Measurements from ENCODE around the gene ELFN2.
"Not testable (repeated sequence)": the region's sequence is repeated elsewhere in the genome, so short reads cannot be mapped to it uniquely, and the experiment has no call there.

Gene ELFN2

GRCh38 chr22:37401401-37402183 is 25.7 kb downstream of the ELFN2 start:
- no peak for DNase-seq
- intact Hi-C loops (cut with DNase I): no loop called here

GRCh38 chr22:37400719-37401118 is 26.6 kb downstream of the ELFN2 start:
- intact Hi-C loops (cut with DNase I): no loop called here
- DNase-seq: no peak

GRCh38 chr22:37399457-37399856 is 27.8 kb downstream of the ELFN2 start:
- intact Hi-C loops (cut with DNase I); DNase-seq: not testable (repeated sequence)

DNA sequence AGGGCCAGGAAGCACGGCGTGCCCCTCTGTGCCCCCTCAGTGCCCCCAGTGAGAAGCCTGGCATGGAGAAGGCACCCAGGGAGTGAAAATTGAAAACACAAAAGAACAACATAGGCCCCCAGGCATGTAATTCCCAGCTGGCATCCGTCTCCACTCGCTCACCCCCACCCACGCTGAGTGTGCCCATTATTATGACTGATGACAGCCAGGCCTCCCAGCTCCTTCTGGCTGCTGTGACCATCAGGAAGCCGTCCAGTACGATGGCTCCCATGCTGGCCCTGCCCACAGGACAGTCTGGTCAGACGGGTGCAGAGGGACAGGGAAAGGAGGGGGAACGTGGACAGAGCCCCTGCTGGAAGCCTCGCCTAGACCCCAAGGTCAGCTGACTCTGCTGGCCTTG is 30.1 kb downstream of the ELFN2 start:
- no peak for DNase-seq
- intact Hi-C loops (cut with DNase I): no loop called here

- DNase-seq: no peak
- intact Hi-C loops (cut with DNase I): no loop called here
Observed at GRCh38 chr22:37396488-37397084, 30.7 kb downstream of the ELFN2 start.

GRCh38 chr22:37394341-37394740 is 32.9 kb downstream of the ELFN2 start:
- no peak for DNase-seq
- intact Hi-C loops (cut with DNase I): no loop called here

DNA sequence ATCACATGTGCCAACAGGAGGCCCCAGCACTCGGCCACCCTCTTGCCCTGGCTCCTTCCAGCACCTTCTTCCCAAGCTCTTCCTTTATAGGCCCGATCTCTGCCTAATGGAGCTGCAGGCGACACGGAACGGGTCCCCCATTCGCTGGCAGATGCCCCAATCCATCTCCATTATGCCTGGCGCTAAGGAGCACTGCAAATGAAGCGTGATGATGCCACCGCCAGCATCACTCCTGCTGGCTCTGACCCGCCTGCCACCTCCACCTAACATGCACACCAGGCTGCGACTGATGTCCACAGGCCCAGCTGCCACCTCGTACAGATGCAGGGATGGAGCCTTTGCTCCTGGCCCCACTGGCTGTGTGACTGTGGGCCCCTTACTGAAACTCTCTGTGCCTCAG is 33.5 kb downstream of the ELFN2 start:
- no peak for DNase-seq
- intact Hi-C loops (cut with DNase I): no loop called here

DNA sequence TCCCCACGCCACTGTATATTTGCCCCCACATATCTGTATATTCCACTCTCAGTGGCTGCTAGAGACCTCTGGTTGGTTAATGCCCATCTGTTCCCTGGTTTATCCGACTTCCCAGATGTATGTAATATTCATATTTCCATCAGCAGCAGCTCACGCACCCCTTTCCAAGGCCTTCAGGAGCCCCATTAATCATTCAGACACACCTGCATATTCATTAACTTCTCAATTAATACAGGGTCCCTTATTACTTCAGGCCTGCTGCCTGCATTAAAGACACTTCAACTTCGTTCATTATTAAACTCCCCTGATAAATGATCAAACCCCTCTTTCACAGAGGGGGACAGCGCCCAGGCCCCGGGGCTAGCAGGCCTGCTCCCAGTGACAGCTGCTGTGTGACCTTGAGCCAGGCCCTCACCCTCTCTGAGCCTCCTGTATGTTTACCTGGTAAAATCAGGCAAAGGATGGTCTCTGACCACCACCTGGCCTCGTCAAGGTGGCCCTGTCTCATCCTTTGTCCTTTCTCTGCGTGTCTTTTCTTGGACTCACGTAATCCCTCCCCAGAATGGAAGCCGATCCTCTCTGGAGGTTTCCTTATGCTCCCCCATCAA is 34.5 kb downstream of the ELFN2 start:
- no peak for DNase-seq
- intact Hi-C loops (cut with DNase I): no loop called here

DNA sequence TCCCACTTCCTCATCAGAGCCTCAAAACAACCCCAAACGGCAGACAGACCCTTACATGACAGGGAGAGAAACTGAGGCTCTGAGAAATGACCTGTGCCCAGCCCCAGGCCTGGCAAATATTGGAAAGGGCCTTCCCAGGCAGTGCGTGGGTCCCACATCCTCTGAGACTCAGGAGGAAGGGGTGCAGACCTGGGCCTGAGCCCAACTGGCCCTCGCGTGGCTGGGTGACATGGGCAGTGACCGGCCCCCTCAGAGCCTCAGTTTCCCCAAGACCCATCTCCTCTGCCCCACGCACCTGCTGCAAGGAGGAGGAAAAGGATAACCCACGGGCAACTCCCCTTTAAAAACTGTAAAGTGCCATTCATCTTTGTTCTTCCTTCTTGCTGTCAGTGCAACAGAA is 35.6 kb downstream of the ELFN2 start:
- no peak for DNase-seq
- intact Hi-C loops (cut with DNase I): no loop called here

GRCh38 chr22:37390075-37390474 is 37.2 kb downstream of the ELFN2 start:
- DNase-seq: no peak
- intact Hi-C loops (cut with DNase I): no loop called here

- intact Hi-C loops (cut with DNase I): no loop called here
- no peak for DNase-seq
Observed at GRCh38 chr22:37388538-37388937, 38.7 kb downstream of the ELFN2 start.

- DNase-seq: no peak
- intact Hi-C loops (cut with DNase I): no loop called here
Observed at GRCh38 chr22:37387793-37388192, 39.5 kb downstream of the ELFN2 start.

DNA sequence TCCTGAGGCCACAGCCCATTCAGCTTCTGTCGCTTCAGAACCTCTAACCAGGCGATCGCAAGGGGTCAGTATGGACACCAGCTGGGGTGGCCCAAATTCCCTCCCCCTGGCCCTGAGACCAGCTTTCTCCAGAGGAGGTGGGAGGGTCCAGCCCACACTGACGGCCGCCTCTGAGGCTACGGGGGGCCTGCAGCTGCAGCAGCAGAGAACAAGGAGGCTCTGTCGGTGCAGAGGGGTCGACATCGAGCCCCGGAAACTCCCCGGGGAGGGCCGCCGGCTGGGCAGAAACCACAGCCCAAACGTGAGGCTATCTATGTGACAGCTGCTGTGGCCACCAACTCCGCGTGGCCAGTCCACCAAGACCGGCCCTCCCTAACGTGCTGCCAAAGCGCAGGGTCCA is 40.8 kb downstream of the ELFN2 start:
- DNase-seq: peak in 13 of 42 donors; percentile 12 to 40 (median 30)
- intact Hi-C loops (cut with DNase I): no loop called here

GRCh38 chr22:37384691-37385090 is 42.6 kb downstream of the ELFN2 start:
- intact Hi-C loops (cut with DNase I): no loop called here
- no peak for DNase-seq

- intact Hi-C loops (cut with DNase I): no loop called here
- DNase-seq: peak in 1 of 42 donors; percentile 52
Observed at GRCh38 chr22:37383341-37383740, 43.9 kb downstream of the ELFN2 start.

- no peak for DNase-seq
- intact Hi-C loops (cut with DNase I): no loop called here
Observed at GRCh38 chr22:37381489-37381888, 45.8 kb downstream of the ELFN2 start.

GRCh38 chr22:37379722-37380121 is 47.6 kb downstream of the ELFN2 start:
- intact Hi-C loops (cut with DNase I): no loop called here
- DNase-seq: peak in 4 of 42 donors; percentile 30 to 49 (median 42)

GRCh38 chr22:37379085-37379484 is 48.2 kb downstream of the ELFN2 start:
- no peak for DNase-seq
- intact Hi-C loops (cut with DNase I): no loop called here

DNA sequence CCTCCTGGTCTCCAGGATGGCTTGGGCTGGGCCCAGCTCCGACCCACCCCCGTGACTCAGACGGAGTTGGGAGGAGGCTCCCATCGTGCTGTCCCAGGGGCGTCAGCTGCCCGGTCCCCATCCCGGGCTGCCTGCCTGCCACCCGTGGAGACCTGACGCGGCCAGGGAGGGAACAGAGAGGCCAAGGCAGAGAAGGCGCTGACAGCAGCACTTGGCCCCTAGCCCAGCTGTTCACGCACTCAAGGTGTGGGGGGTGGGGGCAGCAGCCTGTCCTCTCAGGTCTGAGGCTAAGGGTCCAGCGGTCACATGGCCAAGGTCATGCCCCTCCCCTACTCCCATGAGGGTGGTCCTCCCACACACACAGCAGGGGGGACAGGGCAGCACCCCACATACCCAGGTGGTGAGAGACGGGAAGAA is 48.6 kb downstream of the ELFN2 start:
- no peak for DNase-seq
- intact Hi-C loops (cut with DNase I): no loop called here

DNA sequence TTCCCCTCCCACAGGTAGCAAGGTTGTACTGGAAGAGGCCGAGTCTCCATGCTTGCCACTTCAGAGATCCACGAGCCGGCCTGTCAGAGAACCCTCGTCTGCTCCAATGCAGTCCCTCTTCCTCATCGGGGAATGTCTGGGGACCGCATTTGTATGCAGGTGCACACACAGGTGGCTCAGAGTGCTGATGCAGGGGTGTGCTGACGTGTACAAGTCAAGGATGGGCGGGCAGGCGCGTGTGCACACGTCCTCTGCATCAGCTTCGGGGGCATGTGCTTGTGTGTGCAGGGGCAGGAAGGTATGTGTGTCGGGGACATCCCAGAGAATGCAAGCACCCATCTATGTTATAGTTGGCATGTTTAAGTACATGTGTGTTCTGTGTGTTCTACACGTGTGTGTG is 49.4 kb downstream of the ELFN2 start:
- intact Hi-C loops (cut with DNase I): no loop called here
- DNase-seq: peak; percentile 19 to 93 (median 68)

GRCh38 chr22:37377138-37377537 is 50.1 kb downstream of the ELFN2 start:
- intact Hi-C loops (cut with DNase I): no loop called here
- DNase-seq: no peak

Measured in head of caudate nucleus (tissue), 42 donors.